ENCODE data around the gene DOCK1.

DNA sequence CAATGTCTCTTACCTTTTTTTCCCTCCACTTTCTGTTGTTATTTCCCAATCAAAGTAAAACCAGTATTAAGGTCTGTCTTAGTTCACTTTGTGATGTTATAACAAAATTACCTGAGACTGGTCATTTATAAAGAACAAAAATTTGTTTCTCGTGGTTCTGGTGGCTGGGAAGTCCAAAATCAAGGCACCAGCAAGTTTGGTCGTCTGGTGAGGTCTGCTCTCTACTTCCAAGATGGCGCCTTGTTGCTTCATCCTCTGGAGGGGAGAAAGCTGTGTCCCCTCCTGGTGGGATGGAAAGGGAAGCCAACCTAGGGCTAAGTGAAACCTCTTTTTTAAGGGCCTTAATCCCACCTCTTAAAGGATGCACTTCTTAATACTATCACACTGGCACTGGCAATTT is 313.4 kb downstream of the DOCK1 start:
- TF ChIP-seq POLR2AphosphoS5 (IDR thresholded peaks at IDR 0.05) (no peak), POLR2A (IDR thresholded peaks at IDR 0.05) (no peak)
- TF ChIP-seq, protein P1, sequence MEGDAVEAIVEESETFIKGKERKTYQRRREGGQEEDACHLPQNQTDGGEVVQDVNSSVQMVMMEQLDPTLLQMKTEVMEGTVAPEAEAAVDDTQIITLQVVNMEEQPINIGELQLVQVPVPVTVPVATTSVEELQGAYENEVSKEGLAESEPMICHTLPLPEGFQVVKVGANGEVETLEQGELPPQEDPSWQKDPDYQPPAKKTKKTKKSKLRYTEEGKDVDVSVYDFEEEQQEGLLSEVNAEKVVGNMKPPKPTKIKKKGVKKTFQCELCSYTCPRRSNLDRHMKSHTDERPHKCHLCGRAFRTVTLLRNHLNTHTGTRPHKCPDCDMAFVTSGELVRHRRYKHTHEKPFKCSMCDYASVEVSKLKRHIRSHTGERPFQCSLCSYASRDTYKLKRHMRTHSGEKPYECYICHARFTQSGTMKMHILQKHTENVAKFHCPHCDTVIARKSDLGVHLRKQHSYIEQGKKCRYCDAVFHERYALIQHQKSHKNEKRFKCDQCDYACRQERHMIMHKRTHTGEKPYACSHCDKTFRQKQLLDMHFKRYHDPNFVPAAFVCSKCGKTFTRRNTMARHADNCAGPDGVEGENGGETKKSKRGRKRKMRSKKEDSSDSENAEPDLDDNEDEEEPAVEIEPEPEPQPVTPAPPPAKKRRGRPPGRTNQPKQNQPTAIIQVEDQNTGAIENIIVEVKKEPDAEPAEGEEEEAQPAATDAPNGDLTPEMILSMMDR (IDR thresholded peaks at IDR 0.05): no peak
